ENCODE results near the gene ELOA.

- no peak for TF ChIP-seq CTCF (IDR thresholded peaks at IDR 0.05)
- no peak for TF ChIP-seq POLR2A (IDR thresholded peaks at IDR 0.05)
Measured at GRCh38 chr1:23763041-23763577, 19.8 kb downstream of the ELOA start.
